IPS-11a (cell line): ENCODE measurements around the gene ZNF100.
"Not testable (repeated sequence)": the region's sequence is repeated elsewhere in the genome, so short reads cannot be mapped to it uniquely, and the experiment has no call there.

ENCODE experiments used
- H3K4me3 ChIP-seq: one replicate; pipeline ENCODE4 v1.5.1; 2013; ENCODE audit warnings: low read depth, low read length, control low read depth

ZNF100 gene

GRCh38 chr19:21705393-21705792 lies 62.0 kb downstream of the ZNF100 start:
- no peak overlapping the region for H3K4me3 ChIP-seq

GRCh38 chr19:21704320-21704719 lies 63.1 kb downstream of the ZNF100 start:
- H3K4me3 ChIP-seq, result no peak overlapping the region

GRCh38 chr19:21699197-21699596 lies 68.2 kb downstream of the ZNF100 start:
- H3K4me3 ChIP-seq, result no peak overlapping the region

- H3K4me3 ChIP-seq, result no peak overlapping the region
These were observed 69.2 kb downstream of the ZNF100 start for GRCh38 chr19:21698215-21698614.

GRCh38 chr19:21697698-21698097 lies 69.7 kb downstream of the ZNF100 start:
- no peak overlapping the region for H3K4me3 ChIP-seq

- no peak overlapping the region for H3K4me3 ChIP-seq
These were observed 73.0 kb downstream of the ZNF100 start for GRCh38 chr19:21694171-21694906.

- no peak overlapping the region for H3K4me3 ChIP-seq
These were observed 74.0 kb downstream of the ZNF100 start for GRCh38 chr19:21693399-21693798.

- no peak overlapping the region for H3K4me3 ChIP-seq
These were observed 75.7 kb downstream of the ZNF100 start for GRCh38 chr19:21691661-21692060.

- H3K4me3 ChIP-seq, result no peak overlapping the region
These were observed 78.9 kb downstream of the ZNF100 start for GRCh38 chr19:21688464-21688863.

GRCh38 chr19:21680671-21681070 lies 86.7 kb downstream of the ZNF100 start:
- H3K4me3 ChIP-seq, result no peak overlapping the region

GRCh38 chr19:21680026-21680425 lies 87.4 kb downstream of the ZNF100 start:
- no peak overlapping the region for H3K4me3 ChIP-seq

- no peak overlapping the region for H3K4me3 ChIP-seq
These were observed 89.5 kb downstream of the ZNF100 start for GRCh38 chr19:21677696-21678418.

- no peak overlapping the region for H3K4me3 ChIP-seq
These were observed 92.9 kb downstream of the ZNF100 start for GRCh38 chr19:21674454-21674853.

GRCh38 chr19:21673479-21673878 lies 93.9 kb downstream of the ZNF100 start:
- not testable (repeated sequence) for H3K4me3 ChIP-seq
